GM18873 (cell line): ENCODE data around the gene ZSCAN1.
A peak's percentile ranks its signal among the peaks of the same experiment; 100 is the strongest.

Experiments used
- ATAC-seq: cut with Tn5 transposase; IDR thresholded peaks from one replicate; pipeline ENCODE4 v1.9.1; 2021; ENCODE audit warnings: mild to moderate bottlenecking, moderate library complexity, moderate number of reproducible peaks; ENCODE audit not compliant: unreplicated experiment, low FRiP score

Gene ZSCAN1

GRCh38 chr19:58067240-58067912 is 33.6 kb downstream of the ZSCAN1 start:
- ATAC-seq: no peak

- ATAC-seq: no peak
These were observed 46.0 kb downstream of the ZSCAN1 start for GRCh38 chr19:58079792-58080191.

GRCh38 chr19:58083021-58083420 is 49.2 kb downstream of the ZSCAN1 start:
- no peak for ATAC-seq

GRCh38 chr19:58084596-58085347 is 50.9 kb downstream of the ZSCAN1 start:
- ATAC-seq: no peak

GRCh38 chr19:58085348-58085875 is 51.6 kb downstream of the ZSCAN1 start:
- ATAC-seq: no peak

GRCh38 chr19:58086825-58087710 is 53.2 kb downstream of the ZSCAN1 start:
- ATAC-seq: no peak

- no peak for ATAC-seq
These were observed 54.8 kb downstream of the ZSCAN1 start for GRCh38 chr19:58088521-58089052.

GRCh38 chr19:58089846-58090245 is 56.0 kb downstream of the ZSCAN1 start:
- ATAC-seq: no peak

- ATAC-seq: no peak
These were observed 57.6 kb downstream of the ZSCAN1 start for GRCh38 chr19:58091251-58091995.

- ATAC-seq: no peak
These were observed 59.2 kb downstream of the ZSCAN1 start for GRCh38 chr19:58093071-58093470.

- no peak for ATAC-seq
These were observed 61.5 kb downstream of the ZSCAN1 start for GRCh38 chr19:58095328-58095727.

- ATAC-seq: no peak
These were observed 63.1 kb downstream of the ZSCAN1 start for GRCh38 chr19:58096884-58097283.

GRCh38 chr19:58097349-58097748 is 63.5 kb downstream of the ZSCAN1 start:
- ATAC-seq: no peak

- peak; percentile 88 for ATAC-seq
These were observed 64.2 kb downstream of the ZSCAN1 start, which contains the start of gene ZSCAN18 for GRCh38 chr19:58097781-58098681. Gene ZSCAN18, minus strand, starts transcription at chr19:58098231. Its CDS starts 7,964 bp downstream, at chr19:58090267.

GRCh38 chr19:58098682-58098998 is 64.8 kb downstream of the ZSCAN1 start:
- ATAC-seq: peak; percentile 8
